ENCODE data around the gene GPR137. TPM values are rescaled to one million over a fixed set of nuclear protein-coding genes. Genes with fewer than 3 reads are reported as not detected.

Gene GPR137
- total RNA-seq, 1 donor from 2014 or later, result 4.9 TPM

GRCh38 chr11:64324692-64325469 lies 39.2 kb downstream of the GPR137 start:
- H4K20me1 ChIP-seq (ENCODE audit: low read depth), result no peaks in the 10 kb centered on the region
- peaks cover 3% of the 10 kb centered on the region for H3K4me1 Mint-ChIP-seq
- H3K9me3 Mint-ChIP-seq, result peaks cover 2% of the 10 kb centered on the region
- H2AFZ ChIP-seq (replicated peaks), result no peak overlapping the region
- no peaks in the 10 kb centered on the region for H3K27me3 ChIP-seq
- TF ChIP-seq EZH2 (IDR thresholded peaks at IDR 0.05) (no peak), CTCF (IDR thresholded peaks at IDR 0.05) (no peak), EZH2phosphoT487 (IDR thresholded peaks at IDR 0.05) (no peak)
- H3K4me1 ChIP-seq, result no peaks in the 10 kb centered on the region
- H3K4me2 ChIP-seq, result no peak overlapping the region
- DNase-seq (ENCODE audit: low spot score), result no peak
- H3K4me3 Mint-ChIP-seq, result no peak overlapping the region
- H3K4me3 ChIP-seq, result no peak overlapping the region
- no peaks in the 10 kb centered on the region for H3K79me2 ChIP-seq (ENCODE audit: low read depth)
- no peaks in the 10 kb centered on the region for H3K9me3 ChIP-seq (ENCODE audit: low read depth)
- no peak overlapping the region for H3K27ac Mint-ChIP-seq
- H3K36me3 ChIP-seq, result no peaks in the 10 kb centered on the region
- H3K27ac ChIP-seq, result no peak overlapping the region
- H3F3A ChIP-seq (ENCODE audit: low read depth), result peaks cover 6% of the 10 kb centered on the region
- peaks cover 10% of the 10 kb centered on the region for H3K36me3 Mint-ChIP-seq
- H3K9ac ChIP-seq, result no peak overlapping the region
- peaks cover 9% of the 10 kb centered on the region for H3K27me3 Mint-ChIP-seq (ENCODE audit: insufficient read depth, low read depth)

GRCh38 chr11:64327375-64327774 lies 41.7 kb downstream of the GPR137 start:
- Mint-ChIP-seq H3K36me3 (no peaks in the 10 kb centered on the region), H3K4me3 (no peak overlapping the region), H3K4me1 (no peaks in the 10 kb centered on the region), H3K27me3 (ENCODE audit: insufficient read depth, low read depth) (peaks cover 9% of the 10 kb centered on the region), H3K27ac (no peak overlapping the region), H3K9me3 (peaks cover 2% of the 10 kb centered on the region)
- H3K27ac ChIP-seq, result no peak overlapping the region
- no peaks in the 10 kb centered on the region for H3K27me3 ChIP-seq
- H3K4me2 ChIP-seq, result no peak overlapping the region
- H3K36me3 ChIP-seq, result no peaks in the 10 kb centered on the region
- DNase-seq (ENCODE audit: low spot score), result no peak
- H3K79me2 ChIP-seq (ENCODE audit: low read depth), result no peaks in the 10 kb centered on the region
- no peak overlapping the region for H3K4me3 ChIP-seq
- no peak overlapping the region for H2AFZ ChIP-seq (replicated peaks)
- TF ChIP-seq EZH2phosphoT487 (IDR thresholded peaks at IDR 0.05), result no peak
- TF ChIP-seq CTCF (IDR thresholded peaks at IDR 0.05), result no peak
- TF ChIP-seq EZH2 (IDR thresholded peaks at IDR 0.05), result no peak
- H3K9ac ChIP-seq, result no peak overlapping the region
- no peaks in the 10 kb centered on the region for H3K9me3 ChIP-seq (ENCODE audit: low read depth)
- peaks cover 6% of the 10 kb centered on the region for H3F3A ChIP-seq (ENCODE audit: low read depth)
- H4K20me1 ChIP-seq (ENCODE audit: low read depth), result no peaks in the 10 kb centered on the region
- no peaks in the 10 kb centered on the region for H3K4me1 ChIP-seq

GRCh38 chr11:64327993-64328392 lies 42.3 kb downstream of the GPR137 start:
- Mint-ChIP-seq H3K4me1 (no peaks in the 10 kb centered on the region), H3K27me3 (ENCODE audit: insufficient read depth, low read depth) (peaks cover 9% of the 10 kb centered on the region)

More at GRCh38 chr11:64327993-64328392, 42.3 kb downstream of the GPR137 start:
- Mint-ChIP-seq H3K36me3 (no peaks in the 10 kb centered on the region), H3K4me3 (no peak overlapping the region), H3K27ac (no peak overlapping the region), H3K9me3 (peaks cover 2% of the 10 kb centered on the region)
- no peak for DNase-seq (ENCODE audit: low spot score)
- Histone ChIP-seq H3K27ac (no peak overlapping the region), H3K9me3 (ENCODE audit: low read depth) (no peaks in the 10 kb centered on the region), H3K36me3 (no peaks in the 10 kb centered on the region), H3F3A (ENCODE audit: low read depth) (peaks cover 6% of the 10 kb centered on the region), H3K27me3 (no peaks in the 10 kb centered on the region), H4K20me1 (ENCODE audit: low read depth) (no peaks in the 10 kb centered on the region), H3K4me1 (no peaks in the 10 kb centered on the region), H3K4me3 (no peak overlapping the region), H3K9ac (no peak overlapping the region), H3K4me2 (no peak overlapping the region), H2AFZ (replicated peaks) (no peak overlapping the region), H3K79me2 (ENCODE audit: low read depth) (no peaks in the 10 kb centered on the region)
- TF ChIP-seq CTCF (IDR thresholded peaks at IDR 0.05), result no peak
- no peak for TF ChIP-seq EZH2 (IDR thresholded peaks at IDR 0.05)
- no peak for TF ChIP-seq EZH2phosphoT487 (IDR thresholded peaks at IDR 0.05)

All from neural progenitor cell (in vitro differentiated cells).